OCI-M1 (cell line): ENCODE results near the gene TMED1.

Experiments
- DNase-seq: peaks from one replicate; lab custom pipeline; 2025; lab: John Stamatoyannopoulos, UW

Gene TMED1

GRCh38 chr19:10831987-10832938 lies 3.7 kb downstream of the TMED1 start:
- no peak for DNase-seq

- DNase-seq, result no peak
Observed at GRCh38 chr19:10830931-10831779, 4.9 kb downstream of the TMED1 start.

GRCh38 chr19:10830370-10830769 lies 5.6 kb downstream of the TMED1 start:
- no peak for DNase-seq

DNA sequence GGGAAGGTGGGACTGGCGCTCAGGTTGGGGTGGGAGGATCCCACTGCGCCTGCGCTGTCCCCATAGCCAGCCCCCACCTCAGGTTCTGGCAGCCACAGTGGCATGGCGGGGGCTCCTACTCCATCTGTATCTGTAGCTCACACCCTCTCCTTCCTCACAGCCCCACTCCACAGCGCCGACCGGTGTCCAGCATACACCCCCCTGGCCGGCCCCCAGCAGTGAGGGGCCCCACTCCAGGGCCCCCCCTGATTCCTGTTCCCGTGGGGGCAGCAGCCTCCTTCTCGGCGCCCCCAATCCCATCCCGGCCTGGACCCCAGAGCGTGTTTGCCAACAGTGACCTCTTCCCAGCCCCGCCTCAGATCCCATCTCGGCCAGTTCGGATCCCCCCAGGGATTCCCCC lies 6.0 kb downstream of the TMED1 start:
- DNase-seq, result no peak

DNA sequence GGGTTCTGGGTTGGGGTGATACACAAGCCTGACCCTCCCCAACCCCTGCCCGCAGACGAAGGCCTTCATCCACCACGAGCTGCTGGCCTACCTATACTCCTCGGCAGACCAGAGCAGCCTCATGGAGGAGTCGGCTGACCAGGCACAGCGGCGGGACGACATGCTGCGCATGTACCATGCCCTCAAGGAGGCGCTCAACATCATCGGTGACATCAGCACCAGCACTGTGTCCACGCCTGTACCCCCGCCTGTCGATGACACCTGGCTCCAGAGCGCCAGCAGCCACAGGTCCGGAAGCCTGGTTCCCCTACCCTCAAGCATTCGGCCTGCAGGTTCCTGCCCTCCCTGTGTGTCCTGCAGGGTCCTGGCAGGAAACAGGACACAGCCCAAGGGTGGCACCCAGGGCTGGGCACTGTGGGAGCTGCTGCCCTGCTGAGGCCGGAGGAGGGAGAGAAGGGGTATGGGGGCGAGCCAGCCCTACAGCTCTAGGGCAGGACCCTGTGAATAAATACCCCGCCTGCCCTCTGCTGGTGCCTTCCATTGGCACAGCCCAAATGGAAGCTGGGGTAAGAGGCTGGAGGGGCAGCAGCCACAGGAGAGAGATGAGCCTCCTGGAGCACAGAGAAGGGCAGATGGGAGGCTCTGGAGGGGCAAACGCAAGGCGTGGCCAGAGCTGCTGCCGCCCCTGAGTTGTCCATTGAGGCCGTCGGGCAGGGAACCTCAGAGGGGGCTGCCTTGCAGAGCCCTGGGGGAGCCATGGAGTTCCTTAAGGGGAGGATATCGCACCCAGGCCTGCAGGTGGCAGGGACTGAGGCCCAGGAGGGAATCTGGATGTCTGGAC lies 6.8 kb downstream of the TMED1 start:
- no peak for DNase-seq

DNA sequence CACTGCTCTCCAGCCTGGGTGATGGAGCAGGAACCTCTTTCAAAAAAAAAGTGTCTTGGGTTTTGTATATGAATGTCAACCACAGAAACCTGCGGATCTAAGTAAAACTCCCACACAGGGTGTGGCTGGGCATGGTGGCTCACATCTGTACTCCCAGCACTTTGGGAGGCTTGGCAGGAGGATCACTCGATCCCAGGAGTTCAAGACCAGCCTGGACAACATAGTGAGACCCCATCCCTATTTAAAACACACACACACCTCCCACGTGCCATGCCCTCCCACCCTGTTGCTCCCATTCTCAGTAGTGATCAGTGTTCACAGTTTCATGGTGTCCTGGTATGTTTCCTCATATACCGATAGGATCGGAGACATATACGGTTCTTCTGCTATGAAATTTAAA lies 9.2 kb downstream of the TMED1 start:
- DNase-seq, result no peak

- DNase-seq, result no peak
Observed at GRCh38 chr19:10826231-10826630, 9.8 kb downstream of the TMED1 start.

DNA sequence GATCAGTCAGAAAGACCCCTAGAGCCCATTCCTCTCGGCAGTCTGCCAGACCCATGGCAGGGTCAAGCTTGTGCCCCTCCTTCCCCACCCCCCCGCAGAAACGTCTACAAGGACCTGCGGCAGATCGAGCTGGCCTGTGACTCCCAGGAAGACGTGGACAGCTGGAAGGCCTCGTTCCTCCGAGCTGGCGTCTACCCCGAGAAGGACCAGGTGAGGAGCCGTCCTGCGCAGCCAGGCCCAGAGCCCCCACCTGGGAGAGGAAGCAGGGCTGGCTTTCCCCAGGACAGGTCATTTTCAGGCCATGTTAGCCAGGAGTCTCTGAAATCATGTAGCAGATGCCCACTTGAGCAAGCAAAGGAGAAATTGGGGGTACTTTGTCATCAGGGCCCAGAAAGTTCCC lies 12.3 kb downstream of the TMED1 start:
- DNase-seq, result no peak

DNA sequence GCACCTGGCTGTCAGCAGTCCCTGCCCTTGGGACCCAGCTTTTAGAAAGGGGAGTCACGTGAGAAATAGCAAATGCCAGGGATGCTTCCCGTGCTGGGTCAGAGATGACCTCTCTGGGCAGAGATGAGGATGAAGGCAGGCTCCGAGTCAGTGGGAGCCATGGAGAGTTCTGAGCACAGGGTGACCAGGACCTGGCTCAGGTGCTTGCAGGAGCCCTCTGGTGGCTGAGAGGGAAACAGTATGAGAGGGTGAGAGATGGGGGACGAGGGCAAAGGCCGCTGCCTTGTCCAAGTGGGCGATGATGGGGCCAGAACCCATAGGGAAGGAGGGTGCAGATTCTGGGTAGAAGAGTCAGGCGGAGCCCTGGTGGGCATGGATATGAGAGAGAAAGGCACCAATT lies 15.8 kb downstream of the TMED1 start:
- no peak for DNase-seq

DNA sequence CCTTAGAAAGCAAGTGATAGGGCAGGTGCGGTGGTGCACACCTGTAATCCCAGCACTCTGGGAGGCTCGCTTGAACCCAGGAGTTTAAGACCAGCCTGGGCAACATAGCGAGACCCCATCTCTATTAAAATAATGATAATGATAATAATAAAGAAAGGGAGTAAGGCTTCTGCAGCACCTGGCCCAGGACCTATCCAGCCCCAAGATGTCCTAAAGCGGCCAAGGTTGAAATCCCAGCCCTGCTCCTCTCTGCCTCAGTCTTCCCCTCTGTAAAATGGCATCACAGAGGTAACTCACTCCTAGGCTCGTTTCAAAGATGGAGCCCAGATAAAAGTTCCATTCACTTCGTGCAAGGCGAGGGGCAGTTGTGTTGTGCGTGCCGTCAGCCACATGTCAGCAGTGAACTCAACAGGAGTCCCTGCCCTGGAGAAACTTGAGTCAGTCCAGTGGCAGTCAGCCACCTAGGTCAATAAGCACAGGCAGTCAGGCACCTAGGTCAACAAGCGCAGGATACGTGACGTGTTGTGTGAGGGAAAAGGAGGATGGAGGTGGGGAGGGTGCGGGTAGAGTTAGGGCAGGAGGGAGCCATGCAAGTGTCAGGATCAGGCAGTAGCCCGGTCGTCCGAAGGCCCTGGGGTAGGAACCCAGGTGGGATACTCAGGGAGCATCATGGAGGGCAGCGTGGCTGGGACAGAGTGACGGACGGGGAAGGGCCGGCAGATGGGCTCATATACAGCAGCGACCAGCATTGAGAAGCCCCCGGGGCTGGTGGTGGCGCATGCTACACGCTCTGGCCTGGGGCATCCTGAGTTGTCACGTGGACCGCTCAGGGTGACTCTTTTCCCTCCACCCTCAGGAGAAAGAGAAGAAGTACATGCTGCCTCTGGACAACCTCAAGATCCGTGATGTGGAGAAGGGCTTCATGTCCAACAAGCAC lies 16.6 kb downstream of the TMED1 start:
- DNase-seq, result no peak

- no peak for DNase-seq
Observed at GRCh38 chr19:10818301-10819123, 17.5 kb downstream of the TMED1 start.

DNA sequence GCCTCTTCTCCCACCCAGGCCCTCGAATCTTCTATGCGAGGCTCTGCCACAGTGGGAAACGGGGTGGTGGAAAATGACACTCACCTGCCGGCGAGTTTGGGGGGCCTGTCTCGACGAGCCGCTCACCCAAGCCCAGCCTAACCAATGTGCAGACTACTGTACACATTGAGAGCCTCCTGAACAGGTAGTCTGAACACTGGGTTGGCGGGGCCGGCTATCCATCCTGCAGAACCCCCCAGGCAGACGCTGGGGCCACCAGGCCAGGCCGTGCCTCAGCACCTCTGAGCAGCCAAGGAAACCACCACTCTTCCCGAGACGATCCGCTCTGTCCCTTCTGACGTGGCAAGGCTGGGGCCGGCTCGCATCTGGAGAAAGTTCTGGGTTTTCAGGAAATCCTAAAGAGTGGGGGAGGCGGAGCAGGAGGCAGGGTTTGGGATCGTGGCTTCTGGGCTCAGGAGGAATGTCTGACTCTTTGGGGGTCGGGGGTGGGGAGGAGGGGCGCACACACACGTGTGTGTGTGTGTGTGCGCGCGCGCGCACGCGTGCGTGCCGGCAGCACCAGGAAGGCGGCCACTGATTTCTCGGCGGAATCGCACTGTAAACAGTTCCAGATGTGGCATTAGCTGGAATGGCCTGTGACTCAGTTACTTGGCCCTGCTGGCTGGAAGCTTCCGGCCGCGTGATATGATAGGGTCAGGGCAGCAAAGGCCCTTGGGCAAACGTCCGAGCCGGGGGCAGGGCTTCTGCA lies 18.5 kb downstream of the TMED1 start:
- DNase-seq, result no peak

DNA sequence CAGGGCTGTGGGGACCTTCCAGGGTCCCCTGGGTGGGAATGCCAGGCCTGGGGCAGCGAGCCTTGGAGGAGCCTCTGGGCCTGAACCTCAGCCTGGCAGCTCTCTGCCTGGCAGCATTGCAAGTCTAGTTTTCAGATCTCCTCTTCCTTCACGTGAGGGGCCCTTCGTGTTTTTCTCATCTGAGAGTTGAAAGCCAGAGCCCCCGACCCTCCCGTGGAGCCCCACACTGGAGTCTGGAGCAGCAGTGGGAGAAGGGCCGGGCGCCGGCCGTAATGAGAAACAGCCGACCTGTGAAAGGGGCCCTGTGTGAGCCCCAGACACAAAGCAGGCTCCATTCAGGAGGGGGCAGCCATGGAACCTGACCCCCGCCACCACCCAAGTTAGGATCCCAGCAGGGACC lies 19.3 kb downstream of the TMED1 start:
- no peak for DNase-seq

DNA sequence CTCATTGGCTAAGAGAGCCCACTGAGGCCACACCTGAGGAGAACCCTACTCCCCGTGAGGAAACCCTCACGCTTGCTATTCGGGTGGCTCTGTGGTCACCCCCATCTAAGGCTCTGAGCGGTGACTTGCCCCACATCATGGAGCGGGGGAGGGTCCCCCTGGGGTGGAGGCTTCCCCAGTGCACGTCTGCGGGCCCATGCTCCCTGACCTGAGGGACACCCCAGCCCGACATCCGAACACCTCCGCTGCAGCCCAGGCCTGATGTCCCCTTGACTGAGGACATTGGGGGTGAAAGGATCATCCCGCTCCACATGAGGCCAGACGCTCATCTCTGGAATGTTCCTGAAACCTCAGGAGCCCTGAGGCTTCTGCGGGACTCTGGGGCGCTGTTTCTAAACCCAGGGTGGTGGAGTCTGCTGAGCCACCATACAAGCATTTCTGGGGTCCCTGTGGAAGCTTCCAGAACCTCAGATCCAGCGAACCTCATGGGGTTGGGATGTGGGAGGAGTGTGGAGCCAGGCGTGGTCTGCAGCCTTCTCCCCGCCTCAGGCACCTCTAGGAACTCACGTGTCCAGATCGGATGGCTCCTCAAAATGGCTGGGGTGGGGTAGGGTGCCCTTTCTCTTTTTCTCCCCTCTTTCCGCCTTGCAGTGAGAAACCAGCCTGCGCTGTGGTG lies 19.9 kb downstream of the TMED1 start:
- no peak for DNase-seq

DNA sequence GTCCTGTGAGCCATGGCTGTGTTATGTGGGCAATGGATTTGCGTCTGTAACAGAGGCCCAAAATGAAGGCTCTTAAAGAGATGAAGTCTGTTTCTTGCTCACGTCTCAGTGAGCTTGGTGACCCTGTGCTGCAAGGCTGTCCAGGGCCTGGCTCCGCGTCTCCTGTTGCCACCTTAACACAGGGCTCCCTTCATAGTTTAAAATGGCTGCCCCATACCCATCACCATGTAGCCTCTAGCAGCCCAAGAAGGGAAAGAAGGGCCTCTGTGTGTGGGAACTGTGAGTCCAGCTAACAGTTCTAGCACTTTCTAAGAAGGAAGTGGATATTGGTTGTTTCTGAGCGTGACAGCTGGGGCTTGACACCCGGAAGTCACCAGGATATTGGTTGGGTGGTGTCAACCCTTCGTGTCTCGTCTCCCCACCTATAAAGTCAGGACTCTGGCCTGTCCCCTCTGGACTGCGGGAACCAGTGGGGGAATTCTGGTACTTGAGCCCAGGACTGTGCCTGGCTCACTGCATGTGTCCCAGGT lies 20.9 kb downstream of the TMED1 start:
- no peak for DNase-seq

DNA sequence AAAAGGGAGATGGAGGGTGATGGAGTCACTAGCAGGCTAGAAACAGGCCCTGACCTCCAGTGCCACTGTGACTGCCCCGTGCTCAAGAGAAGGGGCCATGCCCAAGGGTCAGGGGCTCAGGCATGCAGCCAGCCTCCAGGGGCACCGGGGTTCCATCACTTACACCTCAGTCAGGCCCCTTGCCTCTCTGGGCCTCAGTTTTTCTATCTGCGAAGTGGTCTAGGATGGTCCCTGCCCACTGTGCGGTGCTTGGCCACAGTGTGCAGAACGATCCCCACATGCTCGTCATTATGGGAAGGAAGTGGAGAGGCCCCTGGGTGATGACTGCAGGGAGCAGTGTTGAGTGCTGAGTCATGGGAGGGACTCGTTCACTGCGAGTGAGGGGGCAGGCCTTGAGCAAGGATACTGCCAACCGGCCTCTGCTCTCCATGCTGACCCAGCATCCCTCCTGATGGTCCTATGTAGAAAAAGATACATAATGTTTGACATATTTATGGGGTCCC lies 23.1 kb downstream of the TMED1 start:
- peak; percentile 95 for DNase-seq

GRCh38 chr19:10812196-10812595 lies 23.8 kb downstream of the TMED1 start:
- DNase-seq, result no peak

DNA sequence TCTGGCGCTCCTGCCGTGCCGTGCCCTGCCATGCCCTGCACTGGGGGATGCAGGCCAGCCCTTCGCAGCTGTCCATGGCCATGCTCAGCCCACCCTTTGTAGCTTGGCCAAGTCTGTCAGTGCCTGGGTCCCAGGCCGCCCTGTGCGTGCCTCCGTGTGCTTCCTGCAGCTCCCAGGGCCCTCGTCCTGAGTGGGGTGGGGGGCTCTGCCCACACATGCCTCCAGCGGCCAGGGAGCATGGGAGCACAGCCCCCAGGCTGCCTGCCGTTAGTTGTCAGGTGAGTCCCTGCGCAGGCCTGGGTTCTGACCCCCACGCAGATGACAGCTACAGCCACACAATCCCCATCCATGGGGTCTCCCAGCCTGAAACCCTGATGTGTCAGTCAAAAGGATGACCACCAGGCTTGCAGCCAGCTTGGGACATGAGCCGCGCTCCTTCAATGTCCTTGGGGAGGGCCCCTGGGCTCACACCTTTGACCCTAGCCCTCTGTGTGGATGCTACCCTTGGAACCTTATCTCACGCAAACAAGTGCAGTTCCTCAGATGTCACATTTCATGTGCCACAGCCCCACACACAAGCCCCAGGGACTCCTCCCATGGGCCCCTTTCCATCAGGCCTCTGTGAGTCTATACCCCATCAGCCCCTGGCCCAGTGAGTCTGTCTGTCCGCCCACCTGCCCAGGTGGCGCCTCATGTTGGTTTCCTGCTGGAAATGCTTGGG lies 24.5 kb downstream of the TMED1 start:
- DNase-seq, result peak; percentile 50
